Measurements from ENCODE around the gene RAB33A. TPM values are rescaled to one million over a fixed set of nuclear protein-coding genes. Genes with fewer than 3 reads are reported as not detected.

RAB33A gene
- total RNA-seq (9.9 TPM), polyA plus RNA-seq (7.7 TPM)
- long read RNA-seq, donor 1, partial matches to known transcripts, result 0 of 1 reads
- long read RNA-seq, donor 1, other reads (novel, unspliced or antisense), result 0 of 1 reads
- long read RNA-seq, donor 2, transcript RAB33A-201 (2 exons, 1,258 nt), result major isoform, 8 of 8 reads
- long read RNA-seq, donor 2, partial matches to known transcripts, result 0 of 8 reads
- long read RNA-seq, donor 2, other reads (novel, unspliced or antisense), result 0 of 8 reads
- long read RNA-seq, donor 3, transcript RAB33A-201 (2 exons, 1,258 nt), result major isoform, 7 of 7 reads
- long read RNA-seq, donor 3, partial matches to known transcripts, result 0 of 7 reads
- long read RNA-seq, donor 3, other reads (novel, unspliced or antisense), result 0 of 7 reads
- long read RNA-seq, donor 4, partial matches to known transcripts, result 0 of 1 reads
- long read RNA-seq, donor 4, other reads (novel, unspliced or antisense), result 0 of 1 reads
- long read RNA-seq, donor 5, transcript RAB33A-201 (2 exons, 1,258 nt), result major isoform, 16 of 22 reads
- long read RNA-seq, donor 5, partial matches to known transcripts, result 6 of 22 reads
- long read RNA-seq, donor 5, other reads (novel, unspliced or antisense), result 0 of 22 reads
- long read RNA-seq, donor 6, transcript RAB33A-201 (2 exons, 1,258 nt), result major isoform, 8 of 8 reads
- long read RNA-seq, donor 6, partial matches to known transcripts, result 0 of 8 reads
- long read RNA-seq, donor 6, other reads (novel, unspliced or antisense), result 0 of 8 reads
- long read RNA-seq, donor 7, transcript RAB33A-201 (2 exons, 1,258 nt), result major isoform, 12 of 12 reads
- long read RNA-seq, donor 7, partial matches to known transcripts, result 0 of 12 reads
- long read RNA-seq, donor 7, other reads (novel, unspliced or antisense), result 0 of 12 reads
- long read RNA-seq, donor 8, partial matches to known transcripts, result 0 of 3 reads
- long read RNA-seq, donor 8, other reads (novel, unspliced or antisense), result 0 of 3 reads
- long read RNA-seq, donor 9, partial matches to known transcripts, result 0 of 2 reads
- long read RNA-seq, donor 9, other reads (novel, unspliced or antisense), result 0 of 2 reads
- long read RNA-seq, donor 10, transcript RAB33A-201 (2 exons, 1,258 nt), result major isoform, 6 of 6 reads
- long read RNA-seq, donor 10, partial matches to known transcripts, result 0 of 6 reads
- long read RNA-seq, donor 10, other reads (novel, unspliced or antisense), result 0 of 6 reads

- Histone ChIP-seq H3K4me3 (ENCODE audit: low read length in 2 of 2) (peak within 1 kb of the TSS; percentile 56 to 58), H3K36me3 (ENCODE audit: control insufficient read depth in 2 of 2, insufficient read depth in 2 of 2, low read length in 1 of 2) (no peaks in the 10 kb centered on the region), H3K9me3 (ENCODE audit: control insufficient read depth in 2 of 2, insufficient read depth in 1 of 2, low read length in 1 of 2) (no peaks in the 10 kb centered on the region), H3K27me3 (ENCODE audit: control insufficient read depth in 2 of 2, insufficient read depth in 1 of 2, low read length in 1 of 2) (peaks cover 0 to 11% of the 10 kb centered on the region in 2 donors), H3K4me1 (ENCODE audit: control insufficient read depth in 2 of 2, insufficient read depth in 2 of 2, low read length in 2 of 2) (peaks cover 2 to 35% of the 10 kb centered on the region in 2 donors), H3K27ac (ENCODE audit: low read depth in 1 of 2, low read length in 1 of 2) (peak within 1 kb of the TSS in 1 of 2 donors; percentile 31)
- DNase-seq (ENCODE audit: low read depth in 6 of 9, low spot score in 9 of 9), result peak in 2 of 9 donors; percentile 32 to 49
- under 1% methylated on average over 59 of the region's 61 CpGs for WGBS
Measured at GRCh38 chrX:130171446-130172126, at the start of gene RAB33A. Gene RAB33A, plus strand, starts transcription at chrX:130171962. Its CDS starts 101 bp downstream, at chrX:130172063.

DNA sequence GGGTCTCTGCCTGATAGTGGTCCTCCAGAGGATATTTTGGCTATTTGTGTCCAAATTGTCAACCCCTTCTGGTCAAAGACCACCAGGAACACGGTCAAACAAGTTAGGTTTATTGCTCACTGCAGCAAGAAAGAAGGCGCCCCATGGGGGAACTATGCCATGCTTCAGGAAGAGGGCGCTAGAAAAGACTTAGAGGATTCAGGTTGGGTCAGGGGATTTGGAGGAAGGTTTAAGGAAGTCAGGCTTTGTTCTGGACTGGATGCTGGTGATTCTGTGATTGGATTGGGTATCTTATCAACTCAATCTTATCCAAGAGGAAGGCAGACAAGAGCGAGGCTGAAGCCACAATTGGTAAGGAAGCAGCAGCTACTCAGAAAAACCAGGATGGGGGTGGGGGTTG lies 47.2 kb upstream of the RAB33A start:
- no peak overlapping the region for H3K4me3 ChIP-seq (ENCODE audit: low read length in 2 of 2)
- no peaks in the 10 kb centered on the region for H3K9me3 ChIP-seq (ENCODE audit: control insufficient read depth in 2 of 2, insufficient read depth in 1 of 2, low read length in 1 of 2)
- H3K4me1 ChIP-seq (ENCODE audit: control insufficient read depth in 2 of 2, insufficient read depth in 2 of 2, low read length in 2 of 2), result peaks cover 0 to 9% of the 10 kb centered on the region in 2 donors
- H3K27me3 ChIP-seq (ENCODE audit: control insufficient read depth in 2 of 2, insufficient read depth in 1 of 2, low read length in 1 of 2), result peaks cover 0 to 3% of the 10 kb centered on the region in 2 donors
- no peak for DNase-seq (ENCODE audit: low read depth in 6 of 9, low spot score in 9 of 9)
- 98% methylated on average over 4 of the region's 4 CpGs for WGBS
- no peak overlapping the region for H3K27ac ChIP-seq (ENCODE audit: low read depth in 1 of 2, low read length in 1 of 2)
- peaks cover 20 to 21% of the 10 kb centered on the region in 2 donors for H3K36me3 ChIP-seq (ENCODE audit: control insufficient read depth in 2 of 2, insufficient read depth in 2 of 2, low read length in 1 of 2)

- Histone ChIP-seq H3K4me1 (ENCODE audit: control insufficient read depth in 2 of 2, insufficient read depth in 2 of 2, low read length in 2 of 2) (peaks cover 0 to 3% of the 10 kb centered on the region in 2 donors), H3K9me3 (ENCODE audit: control insufficient read depth in 2 of 2, insufficient read depth in 1 of 2, low read length in 1 of 2) (no peaks in the 10 kb centered on the region), H3K36me3 (ENCODE audit: control insufficient read depth in 2 of 2, insufficient read depth in 2 of 2, low read length in 1 of 2) (peaks cover 28% of the 10 kb centered on the region in 2 donors), H3K27me3 (ENCODE audit: control insufficient read depth in 2 of 2, insufficient read depth in 1 of 2, low read length in 1 of 2) (peaks cover 0 to 3% of the 10 kb centered on the region in 2 donors), H3K4me3 (ENCODE audit: low read length in 2 of 2) (no peak overlapping the region), H3K27ac (ENCODE audit: low read depth in 1 of 2, low read length in 1 of 2) (no peak overlapping the region)
- WGBS, result 87% methylated on average over 13 of the region's 13 CpGs
- DNase-seq (ENCODE audit: low read depth in 6 of 9, low spot score in 9 of 9), result no peak
Measured at GRCh38 chrX:130125091-130125874, 46.5 kb upstream of the RAB33A start.

DNA sequence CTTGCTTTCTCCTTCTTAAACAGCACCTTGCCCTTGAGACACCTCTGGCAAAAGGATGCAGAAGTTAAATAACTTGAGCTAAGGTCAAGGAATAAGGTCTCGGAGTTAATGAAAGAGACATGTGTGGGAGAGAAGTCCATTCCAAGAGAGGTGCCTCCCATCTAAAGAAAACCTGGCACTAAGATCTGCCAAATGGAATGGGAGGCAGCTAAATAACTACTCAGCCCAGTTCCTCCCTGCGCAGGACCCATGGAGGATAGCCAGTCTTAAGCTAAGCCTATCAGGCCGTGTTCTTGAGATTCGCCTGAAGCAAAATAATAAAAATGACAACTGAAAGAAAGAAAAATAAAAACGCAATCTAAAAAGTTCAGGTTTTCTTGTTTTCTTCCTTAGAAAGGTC lies 40.8 kb upstream of the RAB33A start:
- 99% methylated on average over 5 of the region's 5 CpGs for WGBS
- no peak for DNase-seq (ENCODE audit: low read depth in 6 of 9, low spot score in 9 of 9)
- Histone ChIP-seq H3K4me3 (ENCODE audit: low read length in 2 of 2) (no peak overlapping the region), H3K4me1 (ENCODE audit: control insufficient read depth in 2 of 2, insufficient read depth in 2 of 2, low read length in 2 of 2) (no peaks in the 10 kb centered on the region), H3K27me3 (ENCODE audit: control insufficient read depth in 2 of 2, insufficient read depth in 1 of 2, low read length in 1 of 2) (no peaks in the 10 kb centered on the region), H3K36me3 (ENCODE audit: control insufficient read depth in 2 of 2, insufficient read depth in 2 of 2, low read length in 1 of 2) (peaks cover 46 to 62% of the 10 kb centered on the region in 2 donors), H3K27ac (ENCODE audit: low read depth in 1 of 2, low read length in 1 of 2) (no peak overlapping the region), H3K9me3 (ENCODE audit: control insufficient read depth in 2 of 2, insufficient read depth in 1 of 2, low read length in 1 of 2) (no peaks in the 10 kb centered on the region)

GRCh38 chrX:130136496-130136895 lies 35.3 kb upstream of the RAB33A start:
- WGBS, result 95% methylated on average over 5 of the region's 5 CpGs
- no peaks in the 10 kb centered on the region for H3K9me3 ChIP-seq (ENCODE audit: control insufficient read depth in 2 of 2, insufficient read depth in 1 of 2, low read length in 1 of 2)
- H3K4me3 ChIP-seq (ENCODE audit: low read length in 2 of 2), result no peak overlapping the region
- no peaks in the 10 kb centered on the region for H3K27me3 ChIP-seq (ENCODE audit: control insufficient read depth in 2 of 2, insufficient read depth in 1 of 2, low read length in 1 of 2)
- no peaks in the 10 kb centered on the region for H3K4me1 ChIP-seq (ENCODE audit: control insufficient read depth in 2 of 2, insufficient read depth in 2 of 2, low read length in 2 of 2)
- no peak for DNase-seq (ENCODE audit: low read depth in 6 of 9, low spot score in 9 of 9)
- peaks cover 33 to 52% of the 10 kb centered on the region in 2 donors for H3K36me3 ChIP-seq (ENCODE audit: control insufficient read depth in 2 of 2, insufficient read depth in 2 of 2, low read length in 1 of 2)
- no peak overlapping the region for H3K27ac ChIP-seq (ENCODE audit: low read depth in 1 of 2, low read length in 1 of 2)

GRCh38 chrX:130136961-130137360 lies 34.8 kb upstream of the RAB33A start:
- Histone ChIP-seq H3K27ac (ENCODE audit: low read depth in 1 of 2, low read length in 1 of 2) (no peak overlapping the region), H3K9me3 (ENCODE audit: control insufficient read depth in 2 of 2, insufficient read depth in 1 of 2, low read length in 1 of 2) (no peaks in the 10 kb centered on the region), H3K4me3 (ENCODE audit: low read length in 2 of 2) (no peak overlapping the region), H3K4me1 (ENCODE audit: control insufficient read depth in 2 of 2, insufficient read depth in 2 of 2, low read length in 2 of 2) (no peaks in the 10 kb centered on the region), H3K27me3 (ENCODE audit: control insufficient read depth in 2 of 2, insufficient read depth in 1 of 2, low read length in 1 of 2) (no peaks in the 10 kb centered on the region), H3K36me3 (ENCODE audit: control insufficient read depth in 2 of 2, insufficient read depth in 2 of 2, low read length in 1 of 2) (peaks cover 31 to 52% of the 10 kb centered on the region in 2 donors)
- DNase-seq (ENCODE audit: low read depth in 6 of 9, low spot score in 9 of 9), result no peak
- 97% methylated on average over 8 of the region's 8 CpGs for WGBS

DNA sequence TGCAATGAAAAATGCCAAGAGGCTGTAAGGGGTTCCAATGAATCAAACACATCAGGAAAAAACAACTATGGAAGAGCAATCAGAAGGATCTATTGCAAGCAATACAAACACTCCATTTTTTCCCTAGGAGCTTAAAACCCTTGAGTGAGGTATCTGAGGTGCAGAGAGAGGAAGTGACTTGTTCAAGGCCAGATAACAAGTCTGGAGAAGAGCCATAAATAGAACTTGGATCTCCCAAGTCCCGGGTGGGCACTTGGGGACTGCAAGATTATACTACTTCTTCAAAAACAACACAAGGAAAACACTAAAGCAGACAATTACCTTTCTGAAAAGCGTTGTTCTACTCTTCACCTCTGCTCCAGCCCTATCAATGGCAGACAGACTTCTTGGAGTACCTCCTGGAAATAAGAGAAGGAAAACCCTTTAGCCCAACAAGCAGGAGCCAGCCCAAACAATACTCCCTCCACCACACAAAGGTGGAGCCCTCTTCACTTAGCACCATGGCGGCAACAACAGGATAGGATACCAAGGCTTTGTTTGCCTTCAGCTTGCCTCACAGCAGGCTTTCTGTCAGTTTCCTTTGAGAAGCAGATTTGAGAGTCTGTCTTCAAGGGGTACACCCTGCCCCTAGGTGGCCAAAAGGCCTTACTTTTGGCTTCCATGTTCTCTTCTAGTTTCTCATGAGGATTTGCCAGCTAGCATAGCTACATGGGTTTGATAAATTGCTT lies 32.1 kb upstream of the RAB33A start:
- no peak overlapping the region for H3K27ac ChIP-seq (ENCODE audit: low read depth in 1 of 2, low read length in 1 of 2)
- peaks cover 27 to 50% of the 10 kb centered on the region in 2 donors for H3K36me3 ChIP-seq (ENCODE audit: control insufficient read depth in 2 of 2, insufficient read depth in 2 of 2, low read length in 1 of 2)
- no peak for DNase-seq (ENCODE audit: low read depth in 6 of 9, low spot score in 9 of 9)

More for the DNA sequence above, 32.1 kb upstream of the RAB33A start:
- no peak overlapping the region for H3K4me3 ChIP-seq (ENCODE audit: low read length in 2 of 2)
- no peaks in the 10 kb centered on the region for H3K9me3 ChIP-seq (ENCODE audit: control insufficient read depth in 2 of 2, insufficient read depth in 1 of 2, low read length in 1 of 2)
- no peaks in the 10 kb centered on the region for H3K4me1 ChIP-seq (ENCODE audit: control insufficient read depth in 2 of 2, insufficient read depth in 2 of 2, low read length in 2 of 2)
- WGBS, result 72% methylated on average over 3 of the region's 3 CpGs
- H3K27me3 ChIP-seq (ENCODE audit: control insufficient read depth in 2 of 2, insufficient read depth in 1 of 2, low read length in 1 of 2), result no peaks in the 10 kb centered on the region

Measured in thymus (tissue), 14 donors.